ENCODE measurements around the gene SPATA9. TPM values are rescaled to one million over a fixed set of nuclear protein-coding genes. Genes with fewer than 3 reads are reported as not detected.
"Not testable (repeated sequence)": the region's sequence is repeated elsewhere in the genome, so short reads cannot be mapped to it uniquely, and the experiment has no call there.

Gene SPATA9
- total RNA-seq, 1 donor from 2014 or later, result 1.0 TPM

- no peak overlapping the region for H3K27ac Mint-ChIP-seq (ENCODE audit: unreplicated experiment)
Measured at GRCh38 chr5:95709967-95710650, 27.3 kb upstream of the SPATA9 start.

GRCh38 chr5:95708876-95709275 is 26.1 kb upstream of the SPATA9 start:
- Mint-ChIP-seq H3K9me3 (peaks cover 6% of the 10 kb centered on the region), H3K27me3 (ENCODE audit: low read depth) (peaks cover 17% of the 10 kb centered on the region), H3K36me3 (ENCODE audit: low read depth) (peaks cover 2% of the 10 kb centered on the region), H3K27ac (ENCODE audit: unreplicated experiment) (no peak overlapping the region), H3K4me3 (no peak overlapping the region), H3K4me1 (peaks cover 6% of the 10 kb centered on the region)
- TF ChIP-seq CTCF (conservative IDR thresholded peaks at IDR 0.05), result no peak
- no peak for DNase-seq (ENCODE audit: low read depth, low spot score)

More at GRCh38 chr5:95709967-95710650, 27.3 kb upstream of the SPATA9 start:
- Mint-ChIP-seq H3K4me1 (peaks cover 6% of the 10 kb centered on the region), H3K9me3 (peaks cover 6% of the 10 kb centered on the region), H3K36me3 (ENCODE audit: low read depth) (peaks cover 2% of the 10 kb centered on the region), H3K4me3 (no peak overlapping the region), H3K27me3 (ENCODE audit: low read depth) (peaks cover 17% of the 10 kb centered on the region)
- no peak for TF ChIP-seq CTCF (conservative IDR thresholded peaks at IDR 0.05)
- no peak for DNase-seq (ENCODE audit: low read depth, low spot score)

- H3K9me3 Mint-ChIP-seq; H3K4me1 Mint-ChIP-seq; H3K4me3 Mint-ChIP-seq; DNase-seq (ENCODE audit: low read depth, low spot score); H3K27ac Mint-ChIP-seq (ENCODE audit: unreplicated experiment); H3K36me3 Mint-ChIP-seq (ENCODE audit: low read depth): not testable (repeated sequence)
- peaks cover 14% of the 10 kb centered on the region for H3K27me3 Mint-ChIP-seq (ENCODE audit: low read depth)
Measured at GRCh38 chr5:95707534-95708188, 24.9 kb upstream of the SPATA9 start.

GRCh38 chr5:95707055-95707454 is 24.3 kb upstream of the SPATA9 start:
- Mint-ChIP-seq H3K36me3 (ENCODE audit: low read depth) (no peaks in the 10 kb centered on the region), H3K27ac (ENCODE audit: unreplicated experiment) (no peak overlapping the region), H3K4me1 (peaks cover 6% of the 10 kb centered on the region), H3K27me3 (ENCODE audit: low read depth) (peaks cover 14% of the 10 kb centered on the region), H3K9me3 (peaks cover 3% of the 10 kb centered on the region), H3K4me3 (no peak overlapping the region)
- no peak for DNase-seq (ENCODE audit: low read depth, low spot score)
- TF ChIP-seq CTCF (conservative IDR thresholded peaks at IDR 0.05), result no peak

GRCh38 chr5:95706196-95706595 is 23.4 kb upstream of the SPATA9 start:
- H3K9me3 Mint-ChIP-seq; H3K27ac Mint-ChIP-seq (ENCODE audit: unreplicated experiment); DNase-seq (ENCODE audit: low read depth, low spot score); H3K27me3 Mint-ChIP-seq (ENCODE audit: low read depth); H3K36me3 Mint-ChIP-seq (ENCODE audit: low read depth); H3K4me3 Mint-ChIP-seq; H3K4me1 Mint-ChIP-seq: not testable (repeated sequence)

- no peak for TF ChIP-seq CTCF (conservative IDR thresholded peaks at IDR 0.05)
- Mint-ChIP-seq H3K27ac (ENCODE audit: unreplicated experiment) (no peak overlapping the region), H3K4me1 (no peaks in the 10 kb centered on the region), H3K9me3 (no peaks in the 10 kb centered on the region), H3K4me3 (no peak overlapping the region), H3K36me3 (ENCODE audit: low read depth) (no peaks in the 10 kb centered on the region), H3K27me3 (ENCODE audit: low read depth) (no peaks in the 10 kb centered on the region)
- DNase-seq (ENCODE audit: low read depth, low spot score), result no peak
Measured at GRCh38 chr5:95704150-95704549, 21.4 kb upstream of the SPATA9 start.
